Common myeloid progenitor, CD34-positive (primary cell): ENCODE data around the gene ZNF646.
A peak's percentile ranks its signal among the peaks of the same experiment; 100 is the strongest.

ENCODE experiments used
- CTCF ChIA-PET: fragments of 350-600 bp; sonication (Branson Sonifier 250); formaldehyde crosslinking; loops from one replicate; lab custom pipeline; 2021; ENCODE audit warnings: antibody characterized with exemption; lab: Charles Lee
- POLR2A ChIA-PET: fragments of 350-600 bp; sonication (Branson Sonifier 250); formaldehyde crosslinking; loops from one replicate; lab custom pipeline; 2021; ENCODE audit warnings: antibody characterized with exemption; lab: Charles Lee
- DNase-seq, 3 donors: peaks; one replicate each; pipeline versions ENCODE4 v3.0.0 to v3.0.0-alpha.2; 2013
- H3K27ac ChIP-seq, 2 experiments: 1 replicate in 1 of 2; 2 replicates in 1 of 2; pipeline ENCODE4 v1.7.0; 2013; ENCODE audit warnings: inconsistent platforms in 2 of 2, low read length in 2 of 2, mild to moderate bottlenecking in 2 of 2, low read depth in 1 of 2, moderate library complexity in 1 of 2; ENCODE audit not compliant: severe bottlenecking in 2 of 2, insufficient read depth in 1 of 2, poor library complexity in 1 of 2
- H3K27me3 ChIP-seq, 5 experiments: replicated peaks in 2 of 5; 1 replicate in 3 of 5; 2 replicates in 2 of 5; pipeline versions ENCODE4 v1.6.1 to v1.7.0; 2013; ENCODE audit warnings: low read length in 4 of 5, mild to moderate bottlenecking in 2 of 5, moderate library complexity in 2 of 5, inconsistent platforms in 1 of 5; ENCODE audit not compliant: insufficient read depth in 5 of 5, control insufficient read depth in 4 of 5
- H3K36me3 ChIP-seq, 4 experiments: 1 replicate in 2 of 4; 2 replicates in 2 of 4; pipeline versions ENCODE4 v1.6.1 to v1.7.0; 2013; ENCODE audit warnings: low read length in 3 of 4, control low read depth in 1 of 4, mild to moderate bottlenecking in 1 of 4; ENCODE audit not compliant: control insufficient read depth in 4 of 4, insufficient read depth in 4 of 4
- H3K4me1 ChIP-seq, 4 experiments: 1 replicate in 3 of 4; 2 replicates in 1 of 4; pipeline versions ENCODE4 v1.6.1 to v1.7.1; 2013; ENCODE audit warnings: low read length in 3 of 4, mild to moderate bottlenecking in 3 of 4, control low read depth in 1 of 4, inconsistent platforms in 1 of 4, moderate library complexity in 1 of 4; ENCODE audit not compliant: control insufficient read depth in 4 of 4, insufficient read depth in 4 of 4; ENCODE audit errors: control extremely low read depth in 1 of 4
- H3K4me3 ChIP-seq, 7 experiments: 1 replicate in 4 of 7; 2 replicates in 3 of 7; pipeline versions ENCODE4 v1.5.1 to v1.7.0; 2013; ENCODE audit warnings: mild to moderate bottlenecking in 7 of 7, low read length in 6 of 7, moderate library complexity in 6 of 7, inconsistent platforms in 2 of 7, low read depth in 2 of 7, control low read depth in 1 of 7; ENCODE audit not compliant: insufficient read depth in 4 of 7, control insufficient read depth in 1 of 7; ENCODE audit errors: extremely low read depth in 1 of 7
- H3K9me3 ChIP-seq, 5 experiments: 1 replicate in 4 of 5; 2 replicates in 1 of 5; pipeline versions ENCODE4 v1.6.1 to v1.7.1; 2013; ENCODE audit warnings: low read length in 4 of 5, mild to moderate bottlenecking in 2 of 5, inconsistent platforms in 1 of 5, low read depth in 1 of 5, moderate library complexity in 1 of 5; ENCODE audit not compliant: control insufficient read depth in 4 of 5, insufficient read depth in 2 of 5; ENCODE audit errors: control extremely low read depth in 1 of 5
- WGBS: methylation state at CpG from one replicate; pipeline ENCODE4 v1.1.5; 2013; ENCODE audit not compliant: insufficient coverage; 5-methylcytosine and 5-hydroxymethylcytosine counted together

ZNF646 gene

DNA sequence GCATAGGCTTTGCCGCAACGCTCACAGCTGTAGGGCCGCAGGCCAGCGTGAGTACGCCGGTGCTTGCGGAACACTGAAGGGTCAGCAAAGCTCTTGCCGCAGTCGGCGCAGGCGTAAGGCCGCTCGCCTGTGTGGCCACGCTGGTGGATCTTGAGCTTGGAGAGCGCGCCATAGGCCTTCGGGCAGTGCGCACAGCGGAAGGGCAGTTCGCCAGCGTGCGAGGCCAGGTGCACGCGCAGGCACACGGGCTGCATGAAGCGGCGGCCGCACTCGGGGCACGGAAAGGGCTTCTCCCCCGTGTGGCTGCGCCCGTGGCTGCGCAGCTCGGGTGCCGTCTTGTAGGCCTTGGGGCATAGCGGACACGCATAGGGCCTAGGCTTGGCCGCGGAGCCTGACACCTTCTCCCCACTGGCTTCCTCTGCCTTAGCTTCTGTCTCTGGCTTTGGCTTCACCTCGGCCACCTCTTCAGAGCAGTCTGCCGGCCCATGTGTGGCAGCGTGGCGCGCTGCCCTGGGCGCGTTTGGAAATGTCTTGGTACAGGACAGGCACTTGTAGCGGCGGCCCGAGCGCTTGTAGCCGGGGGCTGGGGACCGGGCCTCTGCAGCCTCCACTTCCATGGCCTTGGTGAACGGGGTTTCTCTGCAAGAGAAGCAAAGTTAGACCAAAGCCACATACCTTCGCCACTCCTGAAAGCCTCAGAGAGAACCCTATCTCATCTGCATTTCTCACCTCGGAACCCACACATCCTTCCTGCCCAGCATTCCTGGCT lies 10.2 kb upstream of the ZNF646 start:
- peak; percentile 22 to 28 (median 25) for DNase-seq
- peaks cover 0 to 30% (median 28%) of the 10 kb centered on the region in 4 experiments for H3K4me1 ChIP-seq
- CTCF ChIA-PET: interaction anchor here (0.9 to 1.7 kb wide), 2 partner anchors 36 to 80 kb away, joined by 3 to 5 read pairs; no protein-coding TSS in a partner anchor
- H3K27me3 ChIP-seq: no peaks in the 10 kb centered on the region
- POLR2A ChIA-PET: interaction anchor here (0.6 to 0.9 kb wide), 2 partner anchors 10 to 13 kb away, joined by 3 to 4 read pairs; partner anchors contain the start of genes ZNF646 and ZNF668
- peak overlapping the region in 1 of 2 experiments; percentile 3 for H3K27ac ChIP-seq
- H3K36me3 ChIP-seq: peaks cover 0 to 34% (median 13%) of the 10 kb centered on the region in 4 experiments
- WGBS: 82% methylated on average over 47 of the region's 56 CpGs
- no peaks in the 10 kb centered on the region for H3K9me3 ChIP-seq
- H3K4me3 ChIP-seq: peak overlapping the region in 4 of 7 experiments; percentile 7 to 51 (median 15)

DNA sequence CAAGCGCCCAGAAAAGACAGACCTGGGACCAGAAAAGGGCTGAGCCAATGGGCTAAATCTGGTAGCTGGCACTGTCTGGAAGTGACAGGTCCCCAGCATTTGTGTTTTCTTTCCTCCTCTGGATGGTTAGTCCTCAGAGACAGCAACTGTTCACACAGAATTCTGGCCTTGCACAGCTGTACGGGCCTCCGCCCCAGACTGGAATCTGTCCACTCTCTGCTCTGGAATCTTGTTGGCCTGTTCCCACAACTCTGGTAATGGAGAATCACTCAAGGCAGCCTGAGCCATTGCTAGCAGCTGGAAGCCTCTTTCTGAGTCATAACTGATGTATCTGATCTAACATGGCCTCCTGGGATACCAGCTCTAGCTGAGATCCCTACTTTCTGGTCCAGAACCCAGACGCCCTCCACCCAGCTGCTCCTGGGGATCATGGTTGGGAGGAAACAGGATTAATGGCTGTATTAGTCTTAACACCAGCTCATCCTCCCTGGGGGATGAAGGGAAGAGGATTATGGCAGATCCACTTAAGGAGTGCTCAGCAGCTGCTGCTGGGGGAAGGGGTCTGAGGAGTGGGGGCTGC lies 9.2 kb upstream of the ZNF646 start:
- H3K4me1 ChIP-seq: peaks cover 0 to 30% (median 28%) of the 10 kb centered on the region in 4 experiments
- H3K9me3 ChIP-seq: no peaks in the 10 kb centered on the region
- no peak for DNase-seq
- CTCF ChIA-PET: interaction anchor here (0.6 to 1.7 kb wide), 4 partner anchors 9 to 48 kb away, joined by 3 to 5 read pairs (median 3); partner anchors contain the start of genes ZNF646 and ZNF668
- H3K4me3 ChIP-seq: peak overlapping the region in 3 of 7 experiments; percentile 9 to 51 (median 21)
- POLR2A ChIA-PET: interaction anchor here (0.6 to 0.9 kb wide), 4 partner anchors 9 to 196 kb away, joined by 3 to 7 read pairs (median 4); partner anchors contain the start of genes STX4, ZNF646 and ZNF668
- H3K36me3 ChIP-seq: peaks cover 0 to 31% (median 11%) of the 10 kb centered on the region in 4 experiments
- peak overlapping the region in 1 of 2 experiments; percentile 3 for H3K27ac ChIP-seq
- 87% methylated on average over 3 of the region's 4 CpGs for WGBS
- no peaks in the 10 kb centered on the region for H3K27me3 ChIP-seq

DNA sequence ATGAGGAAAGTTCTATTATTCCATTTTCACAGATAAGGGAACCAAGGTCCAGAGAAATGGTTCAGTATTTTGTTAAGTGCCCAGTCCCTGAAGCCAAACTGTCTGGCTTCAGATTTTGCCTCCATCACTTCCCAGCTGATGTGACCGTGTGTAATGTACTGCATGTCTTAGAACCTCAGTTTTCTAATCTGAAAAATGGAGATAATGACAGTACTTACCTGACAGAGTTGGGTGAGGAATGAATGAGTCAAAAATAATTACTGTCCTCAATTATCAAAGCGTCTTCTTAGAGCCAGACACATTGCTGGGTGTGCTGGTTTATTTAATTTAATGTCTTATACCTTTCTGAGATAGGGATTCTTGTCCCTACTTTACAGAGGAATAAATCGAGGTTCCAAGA lies 6.9 kb upstream of the ZNF646 start:
- DNase-seq: no peak
- peaks cover 0 to 10% (median 4%) of the 10 kb centered on the region in 4 experiments for H3K36me3 ChIP-seq
- no peak overlapping the region for H3K27ac ChIP-seq
- H3K4me1 ChIP-seq: peaks cover 3 to 41% (median 35%) of the 10 kb centered on the region in 4 experiments
- ChIA-PET CTCF (interaction anchor here (0.7 kb wide), 1 partner anchor 96 kb away, joined by 3 read pairs; no protein-coding TSS in a partner anchor), POLR2A (interaction anchor here (1.0 kb wide), 1 partner anchor 21 kb away, joined by 3 read pairs; no protein-coding TSS in a partner anchor)
- H3K4me3 ChIP-seq: no peak overlapping the region
- WGBS: 93% methylated on average over 2 of the region's 3 CpGs
- no peaks in the 10 kb centered on the region for H3K9me3 ChIP-seq
- no peaks in the 10 kb centered on the region for H3K27me3 ChIP-seq

DNA sequence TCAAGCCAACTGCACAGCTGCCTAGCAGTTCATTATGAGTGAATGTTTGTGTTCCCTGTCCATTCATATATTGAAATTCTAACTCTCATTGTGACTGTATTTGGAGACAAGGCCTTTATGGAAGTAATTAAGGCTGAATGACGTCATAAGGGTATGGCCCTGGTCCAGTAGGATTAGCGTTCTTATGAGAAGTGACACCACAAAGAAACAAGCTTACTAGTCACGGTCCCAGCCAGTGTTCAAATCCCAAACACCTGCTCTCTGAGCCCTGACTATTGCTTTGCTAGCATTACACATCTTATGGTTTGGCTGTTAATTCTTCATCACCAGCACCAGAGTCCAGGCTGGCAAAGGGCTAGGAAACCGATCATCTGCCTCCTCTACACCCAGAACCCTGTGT lies 2.4 kb upstream of the ZNF646 start:
- no peak for DNase-seq
- Histone ChIP-seq H3K27ac (peak overlapping the region in 1 of 2 experiments; percentile 99), H3K27me3 (no peaks in the 10 kb centered on the region), H3K4me1 (peaks cover 12 to 27% (median 24%) of the 10 kb centered on the region in 4 experiments), H3K36me3 (peaks cover 0 to 10% (median 9%) of the 10 kb centered on the region in 4 experiments), H3K4me3 (peak overlapping the region in 5 of 7 experiments; percentile 93 to 100 (median 97)), H3K9me3 (no peaks in the 10 kb centered on the region)
- ChIA-PET POLR2A (no interaction called here), CTCF (interaction anchor here (0.7 to 1.2 kb wide), 3 partner anchors 21 to 113 kb away, joined by 3 read pairs; no protein-coding TSS in a partner anchor)
- WGBS: 85% methylated on average over 4 of the region's 4 CpGs

DNA sequence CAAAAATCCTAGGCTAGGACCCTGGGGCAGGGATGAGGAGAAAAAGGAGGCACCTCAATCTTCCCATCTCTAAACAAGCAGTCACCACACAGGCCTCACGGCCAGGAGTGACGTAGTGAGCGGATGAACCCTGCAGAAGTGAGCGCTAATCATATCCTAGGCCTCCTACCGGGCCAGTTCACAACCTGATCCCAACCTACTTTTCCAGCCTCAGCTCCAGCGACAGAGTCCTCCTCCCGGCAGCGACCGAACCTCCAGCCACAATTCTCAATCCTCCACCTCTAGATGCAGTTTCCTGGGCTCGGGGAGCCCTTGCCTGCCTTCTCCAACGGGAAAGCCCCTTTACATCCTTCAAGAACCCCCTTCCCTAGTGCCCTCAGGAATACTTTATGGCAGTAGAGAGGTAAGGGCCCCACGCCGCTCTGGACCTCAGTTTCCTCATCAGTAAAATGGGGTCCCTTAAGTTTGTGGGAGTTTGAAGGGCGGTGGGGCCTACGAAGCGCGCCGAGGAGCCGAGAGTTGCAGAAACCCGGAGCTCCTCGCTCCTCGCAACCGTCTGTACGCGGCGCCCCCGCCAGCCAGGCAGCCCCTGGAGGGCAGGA lies 1.6 kb upstream of the ZNF646 start:
- Histone ChIP-seq H3K9me3 (no peaks in the 10 kb centered on the region), H3K27ac (peak overlapping the region; percentile 97 to 99), H3K4me3 (peak overlapping the region; percentile 93 to 100 (median 97)), H3K4me1 (peaks cover 12 to 27% (median 24%) of the 10 kb centered on the region in 4 experiments), H3K36me3 (peaks cover 0 to 18% (median 13%) of the 10 kb centered on the region in 4 experiments), H3K27me3 (no peaks in the 10 kb centered on the region)
- DNase-seq: peak in 2 of 3 donors; percentile 35 to 43
- ChIA-PET CTCF (interaction anchor here (1.0 kb wide), 1 partner anchor 12 kb away, joined by 3 read pairs; no protein-coding TSS in a partner anchor), POLR2A (interaction anchor here (2.3 kb wide), 1 partner anchor 40 kb away, joined by 12 read pairs; the partner anchor contains the start of gene STX4)
- 5% methylated on average over 24 of the region's 27 CpGs for WGBS

DNA sequence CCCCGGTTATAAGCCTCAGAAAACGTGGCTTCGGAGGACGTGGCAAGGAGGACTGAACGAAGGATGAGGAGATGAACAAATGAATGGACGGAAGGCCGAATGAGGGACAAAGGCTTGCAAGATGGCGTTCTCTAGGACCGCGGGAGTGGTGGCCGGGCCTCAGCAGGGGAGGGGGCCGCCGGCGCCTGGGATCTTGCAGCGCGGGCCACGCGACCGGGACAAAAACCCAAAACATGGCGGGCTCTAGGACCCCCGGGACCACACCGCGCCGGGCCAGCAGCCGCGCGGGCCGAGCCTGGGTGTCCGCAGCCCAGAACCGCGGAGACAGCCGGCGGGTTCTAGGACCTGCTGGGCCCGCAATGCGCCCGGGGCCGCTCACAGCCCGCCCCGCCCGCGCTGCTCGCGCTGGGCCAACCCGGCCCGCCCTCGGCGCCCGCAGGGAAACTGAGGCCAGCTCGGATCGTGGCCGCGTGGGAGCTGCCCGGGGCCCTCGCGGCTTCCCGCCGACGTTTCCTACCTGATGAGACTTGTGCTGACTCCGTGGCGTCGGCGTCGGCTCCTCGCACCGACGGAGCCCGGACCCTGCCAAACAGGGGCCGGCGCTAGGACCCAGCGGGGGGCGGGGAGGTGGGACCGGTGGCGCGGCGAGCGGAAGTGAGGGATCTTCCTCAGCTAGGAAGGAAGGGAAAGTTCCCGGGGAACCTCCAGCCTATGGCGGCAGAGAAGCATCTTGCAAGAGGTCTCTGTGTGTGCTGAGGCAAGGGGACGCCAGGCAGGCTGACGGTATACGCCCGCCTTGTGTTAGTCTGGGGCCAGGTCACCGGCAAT lies 866 bp upstream of the ZNF646 start:
- WGBS: under 1% methylated on average over 75 of the region's 83 CpGs
- peak overlapping the region; percentile 97 to 99 for H3K27ac ChIP-seq
- peaks cover 0 to 25% (median 18%) of the 10 kb centered on the region in 4 experiments for H3K36me3 ChIP-seq
- no peaks in the 10 kb centered on the region for H3K27me3 ChIP-seq
- DNase-seq: peak; percentile 85 to 94 (median 90)
- CTCF ChIA-PET: interaction anchor here (0.6 to 1.2 kb wide), 13 partner anchors 8 to 153 kb away, joined by 3 to 12 read pairs (median 3); partner anchors contain the start of genes STX4 and VKORC1
- H3K4me3 ChIP-seq: peak overlapping the region; percentile 93 to 100 (median 97)
- no peaks in the 10 kb centered on the region for H3K9me3 ChIP-seq
- POLR2A ChIA-PET: interaction anchor here (0.5 to 2.3 kb wide), 11 partner anchors 9 to 695 kb away, joined by 3 to 12 read pairs (median 4); partner anchors contain the start of genes FUS, KAT8 and STX4
- peaks cover 12 to 27% (median 24%) of the 10 kb centered on the region in 4 experiments for H3K4me1 ChIP-seq
